KMS-11 (cell line): ENCODE data around the gene LRRC39.

Experiments
- H2AFZ ChIP-seq: fragments of 200-600 bp; sonication (generic); 2 replicates; pipeline ENCODE4 v1.6.1; 2016; ENCODE audit warnings: antibody characterized with exemption, mixed run types, low read depth
- H3K27ac ChIP-seq: fragments of 200-600 bp; sonication (generic); 2 replicates; pipeline ENCODE4 v1.6.1; 2016; ENCODE audit warnings: mild to moderate bottlenecking, mixed run types
- H3K27me3 ChIP-seq: fragments of 200-600 bp; sonication (generic); 2 replicates; pipeline ENCODE4 v1.6.1; 2017; ENCODE audit warnings: mild to moderate bottlenecking, low read depth, mixed run types, moderate library complexity; ENCODE audit not compliant: insufficient read depth
- H3K36me3 ChIP-seq: fragments of 200-600 bp; sonication (generic); 2 replicates; pipeline ENCODE4 v1.6.1; 2017; ENCODE audit warnings: mild to moderate bottlenecking, mixed run types; ENCODE audit not compliant: insufficient read depth
- H3K4me1 ChIP-seq: fragments of 200-600 bp; sonication (generic); 2 replicates; pipeline ENCODE4 v1.6.1; 2016; ENCODE audit warnings: mild to moderate bottlenecking, low read depth, mixed run types; ENCODE audit not compliant: poor library complexity, severe bottlenecking
- H3K4me2 ChIP-seq: fragments of 200-600 bp; sonication (generic); 2 replicates; pipeline ENCODE4 v1.7.0; 2016; ENCODE audit warnings: mild to moderate bottlenecking, mixed run types
- H3K4me3 ChIP-seq: fragments of 200-600 bp; sonication (generic); IDR thresholded peaks from 2 replicates; pipeline ENCODE4 v1.6.1; 2017; ENCODE audit warnings: low read depth, low read length, mixed read lengths; ENCODE audit not compliant: insufficient read depth
- H3K79me2 ChIP-seq: fragments of 200-600 bp; sonication (generic); 2 replicates; pipeline ENCODE4 v1.6.1; 2016; ENCODE audit warnings: low read depth, mixed run types; ENCODE audit not compliant: insufficient read depth
- H3K9ac ChIP-seq: fragments of 200-600 bp; sonication (generic); 2 replicates; pipeline ENCODE4 v1.6.1; 2016; ENCODE audit warnings: mild to moderate bottlenecking, mixed run types
- H4K20me1 ChIP-seq: fragments of 200-600 bp; sonication (generic); 2 replicates; pipeline ENCODE4 v1.6.1; 2016; ENCODE audit warnings: mild to moderate bottlenecking, mixed run types; ENCODE audit not compliant: insufficient read depth
- CTCF ChIP-seq: fragments of 200-600 bp; sonication (generic); conservative IDR thresholded peaks from 2 replicates; pipeline ENCODE4 v1.6.1; 2017; ENCODE audit warnings: low read depth, mild to moderate bottlenecking, antibody characterized with exemption, low read length, moderate library complexity, mixed read lengths

LRRC39 gene

GRCh38 chr1:100183370-100183769, 5.3 kb upstream of the LRRC39 start:
- H3K27ac ChIP-seq: no peak overlapping the region
- H3K4me2 ChIP-seq: no peak overlapping the region
- TF ChIP-seq CTCF: no peak
- no peaks in the 10 kb centered on the region for H3K36me3 ChIP-seq
- no peak overlapping the region for H2AFZ ChIP-seq
- no peak overlapping the region for H3K9ac ChIP-seq
- H4K20me1 ChIP-seq: no peaks in the 10 kb centered on the region
- H3K79me2 ChIP-seq: no peaks in the 10 kb centered on the region
- peaks cover 17% of the 10 kb centered on the region for H3K4me1 ChIP-seq
- no peak overlapping the region for H3K4me3 ChIP-seq
- H3K27me3 ChIP-seq: no peaks in the 10 kb centered on the region

GRCh38 chr1:100177295-100178041, 588 bp downstream of the LRRC39 start:
- no peaks in the 10 kb centered on the region for H3K27me3 ChIP-seq
- TF ChIP-seq CTCF: no peak
- no peak overlapping the region for H3K4me3 ChIP-seq

GRCh38 chr1:100168051-100168450, 10.0 kb downstream of the LRRC39 start:
- H3K4me3 ChIP-seq: no peak overlapping the region
- H4K20me1 ChIP-seq: no peaks in the 10 kb centered on the region
- H3K4me1 ChIP-seq: no peaks in the 10 kb centered on the region
- no peaks in the 10 kb centered on the region for H3K27me3 ChIP-seq
- no peaks in the 10 kb centered on the region for H3K79me2 ChIP-seq
- no peak overlapping the region for H3K9ac ChIP-seq
- H3K27ac ChIP-seq: no peak overlapping the region
- no peak for TF ChIP-seq CTCF
- H3K4me2 ChIP-seq: no peak overlapping the region
- H3K36me3 ChIP-seq: no peaks in the 10 kb centered on the region
- no peak overlapping the region for H2AFZ ChIP-seq

More at GRCh38 chr1:100177295-100178041, 588 bp downstream of the LRRC39 start:
- Histone ChIP-seq H2AFZ (no peak overlapping the region), H3K79me2 (no peaks in the 10 kb centered on the region), H4K20me1 (no peaks in the 10 kb centered on the region), H3K36me3 (no peaks in the 10 kb centered on the region), H3K4me2 (no peak overlapping the region), H3K4me1 (no peaks in the 10 kb centered on the region), H3K27ac (no peak overlapping the region), H3K9ac (no peak overlapping the region)

GRCh38 chr1:100164702-100165101, 13.4 kb downstream of the LRRC39 start:
- TF ChIP-seq CTCF: no peak
- no peak overlapping the region for H3K4me2 ChIP-seq
- H4K20me1 ChIP-seq: no peaks in the 10 kb centered on the region
- H3K27ac ChIP-seq: no peak overlapping the region
- H3K9ac ChIP-seq: no peak overlapping the region
- H3K4me3 ChIP-seq: no peak overlapping the region
- no peak overlapping the region for H2AFZ ChIP-seq
- H3K27me3 ChIP-seq: no peaks in the 10 kb centered on the region
- H3K79me2 ChIP-seq: no peaks in the 10 kb centered on the region
- no peaks in the 10 kb centered on the region for H3K4me1 ChIP-seq
- no peaks in the 10 kb centered on the region for H3K36me3 ChIP-seq
